Measurements from ENCODE around the gene SIX5.
A peak's percentile ranks its signal among the peaks of the same experiment; 100 is the strongest.
"Not testable (repeated sequence)": the region's sequence is repeated elsewhere in the genome, so short reads cannot be mapped to it uniquely, and the experiment has no call there.

SIX5 gene

GRCh38 chr19:45768984-45769782, at the start of gene SIX5:
Gene SIX5, minus strand, starts transcription at chr19:45769252. Its CDS starts 408 bp downstream, at chr19:45768844.
- peak; percentile 90 to 94 for DNase-seq

GRCh38 chr19:45817725-45818301, 48.8 kb upstream of the SIX5 start:
- no peak for DNase-seq

- DNase-seq = peak; percentile 92 to 96
Observed at GRCh38 chr19:45817010-45817724, 48.1 kb upstream of the SIX5 start.

GRCh38 chr19:45816236-45817009, 47.4 kb upstream of the SIX5 start:
- DNase-seq = no peak

- DNase-seq = no peak
Observed at GRCh38 chr19:45815481-45816216, 46.6 kb upstream of the SIX5 start.

GRCh38 chr19:45814851-45815480, 45.9 kb upstream of the SIX5 start, which contains the start of gene RSPH6A:
Gene RSPH6A, minus strand, starts transcription at chr19:45815308. Its CDS starts 132 bp downstream, at chr19:45815176.
- no peak for DNase-seq

- no peak for DNase-seq
Observed at GRCh38 chr19:45814166-45814780, 45.2 kb upstream of the SIX5 start.

- DNase-seq = no peak
Observed at GRCh38 chr19:45812297-45812696, 43.2 kb upstream of the SIX5 start.

- no peak for DNase-seq
Observed at GRCh38 chr19:45809643-45810159, 40.6 kb upstream of the SIX5 start.

GRCh38 chr19:45805719-45806118, 36.7 kb upstream of the SIX5 start:
- DNase-seq = no peak

- DNase-seq = no peak
Observed at GRCh38 chr19:45804959-45805230, 35.8 kb upstream of the SIX5 start.

- no peak for DNase-seq
Observed at GRCh38 chr19:45804140-45804958, 35.3 kb upstream of the SIX5 start.

- DNase-seq = no peak
Observed at GRCh38 chr19:45801603-45802175, 32.6 kb upstream of the SIX5 start.

GRCh38 chr19:45800070-45800553, 31.1 kb upstream of the SIX5 start:
- no peak for DNase-seq

- not testable (repeated sequence) for DNase-seq
Observed at GRCh38 chr19:45799541-45799940, 30.5 kb upstream of the SIX5 start.

- peak; percentile 54 to 57 for DNase-seq
Observed at GRCh38 chr19:45798995-45799517, 30.0 kb upstream of the SIX5 start.

- no peak for DNase-seq
Observed at GRCh38 chr19:45794627-45795026, 25.6 kb upstream of the SIX5 start.

GRCh38 chr19:45793876-45794275, 24.8 kb upstream of the SIX5 start:
- no peak for DNase-seq

- no peak for DNase-seq
Observed at GRCh38 chr19:45793178-45793564, 24.1 kb upstream of the SIX5 start.
